Activated CD8-positive, alpha-beta memory T cell treated with anti-CD3 and anti-CD28 coated beads for 48 hours (primary cell): Measurements from ENCODE around the gene ADAMTS3.

Source experiments
- DNase-seq, 3 experiments: peaks; one replicate each; pipeline ENCODE4 v3.0.0-alpha.2; 2020; ENCODE audit warnings: low read depth in 2 of 3, low spot score in 2 of 3

ADAMTS3 gene

DNA sequence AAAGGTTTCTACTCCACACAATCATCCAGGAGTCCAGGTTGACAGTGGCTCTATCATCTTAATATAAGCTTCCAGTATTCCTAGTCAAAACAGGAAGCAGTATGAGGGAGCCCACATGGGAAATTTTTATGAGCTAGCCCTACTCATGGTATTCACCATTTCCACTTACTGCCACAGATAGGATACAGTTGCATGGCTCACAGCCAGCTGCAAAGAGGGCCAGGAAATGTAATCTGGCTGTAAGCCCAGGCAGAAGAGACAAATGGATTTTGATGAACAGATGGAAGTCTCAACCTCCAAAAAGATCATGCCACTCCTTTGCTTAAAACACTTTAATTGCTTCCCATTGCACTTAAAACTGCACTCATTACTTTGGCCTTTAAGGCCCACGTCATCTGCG lies 150.6 kb downstream of the ADAMTS3 start:
- no peak for DNase-seq

DNA sequence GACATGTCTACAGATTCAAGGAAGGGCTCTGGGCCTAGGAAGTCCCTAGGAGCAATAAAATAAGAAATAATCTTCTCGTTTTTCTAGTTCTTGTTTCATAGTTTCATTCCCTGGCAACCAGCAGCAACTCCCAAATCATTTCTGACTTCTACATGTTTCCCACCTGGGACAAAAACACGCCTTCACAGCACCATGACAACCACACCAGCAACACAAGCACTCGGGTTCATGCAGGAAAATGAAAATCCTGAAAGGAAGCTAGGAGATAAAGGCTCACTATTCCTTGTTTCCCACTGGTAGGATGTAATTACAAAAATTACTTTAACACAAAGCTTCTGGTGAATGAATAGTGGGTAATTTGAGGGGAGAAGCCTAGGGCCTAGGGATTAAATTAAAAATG lies 158.9 kb downstream of the ADAMTS3 start:
- no peak for DNase-seq

DNA sequence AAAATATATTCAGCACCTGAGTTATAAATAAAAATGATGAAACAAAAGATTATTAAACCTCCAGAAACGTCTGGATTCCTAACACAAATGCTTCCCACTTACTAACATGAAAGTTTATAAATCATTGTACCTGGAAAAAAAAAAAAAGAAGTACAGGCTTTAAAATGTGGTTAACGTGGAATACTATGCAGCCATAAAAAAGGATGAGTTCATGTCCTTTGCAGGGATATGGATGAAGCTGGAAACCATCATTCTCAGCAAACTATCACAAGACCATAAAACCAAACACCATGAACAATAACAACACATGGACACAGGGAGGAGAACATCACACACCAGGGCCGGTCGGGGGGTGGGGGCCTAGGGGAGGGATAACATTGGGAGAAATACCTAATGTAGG lies 160.5 kb downstream of the ADAMTS3 start:
- no peak for DNase-seq

DNA sequence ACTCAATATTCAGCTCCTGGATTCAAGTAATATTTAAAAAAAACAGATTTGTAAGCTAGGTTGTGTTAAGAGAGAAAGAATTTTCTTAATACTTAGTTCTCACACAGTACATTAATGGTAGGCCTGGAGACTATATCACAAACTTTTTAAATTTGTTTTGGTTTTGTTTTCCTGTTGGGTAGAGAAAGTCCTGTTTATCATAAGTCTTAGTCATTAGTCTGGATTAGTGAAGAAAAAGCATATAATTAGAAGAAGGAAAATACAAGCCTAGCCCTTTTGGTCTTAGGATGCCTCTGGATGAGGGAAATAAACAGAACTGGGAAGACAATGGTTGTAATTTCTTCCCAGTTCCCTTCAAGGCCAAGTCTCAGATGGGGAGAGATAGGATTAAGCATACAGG lies 163.6 kb downstream of the ADAMTS3 start:
- no peak for DNase-seq

DNA sequence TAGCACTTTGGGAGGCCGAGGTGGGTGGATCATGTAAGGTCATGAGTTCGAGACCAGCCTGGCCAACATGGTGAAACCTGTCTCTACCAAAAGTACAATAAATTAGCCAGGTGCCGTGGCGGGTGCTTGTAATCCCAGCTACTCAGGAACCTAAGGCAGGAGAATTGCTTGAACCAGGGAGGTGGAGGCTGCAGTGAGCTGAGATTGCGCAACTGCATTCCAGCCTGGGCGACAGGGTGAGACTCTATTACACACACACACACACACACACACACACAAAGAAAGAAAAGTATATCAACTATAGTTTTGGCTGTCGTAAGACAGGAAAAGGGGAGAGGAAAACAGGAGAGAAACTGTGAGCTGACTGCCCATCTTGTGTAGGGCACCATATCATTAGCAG lies 171.7 kb downstream of the ADAMTS3 start:
- DNase-seq = no peak

DNA sequence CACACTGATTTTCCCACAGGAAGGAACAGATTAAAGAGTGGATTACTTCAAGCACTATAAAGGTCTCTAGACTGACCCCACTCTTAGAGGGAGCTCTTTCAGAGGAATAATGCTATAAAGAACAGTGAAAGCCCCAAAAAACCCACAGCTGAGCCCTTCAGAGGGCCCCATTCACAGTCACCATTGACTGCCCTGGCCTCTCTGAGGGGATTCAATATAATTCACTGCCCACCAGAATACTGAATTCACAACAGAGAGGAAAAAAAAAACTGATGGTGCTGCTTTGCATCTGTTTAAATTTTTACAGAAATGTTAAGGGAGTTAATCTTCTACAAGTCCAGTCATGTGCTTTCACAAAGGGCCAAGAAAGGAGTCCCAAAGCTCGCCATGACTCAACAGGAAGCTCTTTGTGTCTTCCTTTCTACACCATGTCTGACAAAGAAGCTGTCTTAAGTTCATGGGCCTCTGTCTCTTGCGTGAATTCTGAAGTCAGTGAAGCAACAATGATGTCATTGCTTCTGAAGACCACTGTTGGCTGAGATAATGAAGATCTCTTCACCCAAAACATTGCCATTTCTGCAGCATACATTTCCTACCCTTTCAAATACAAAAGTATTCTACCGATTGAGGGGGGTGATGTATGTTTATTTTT lies 174.9 kb downstream of the ADAMTS3 start:
- no peak for DNase-seq

DNA sequence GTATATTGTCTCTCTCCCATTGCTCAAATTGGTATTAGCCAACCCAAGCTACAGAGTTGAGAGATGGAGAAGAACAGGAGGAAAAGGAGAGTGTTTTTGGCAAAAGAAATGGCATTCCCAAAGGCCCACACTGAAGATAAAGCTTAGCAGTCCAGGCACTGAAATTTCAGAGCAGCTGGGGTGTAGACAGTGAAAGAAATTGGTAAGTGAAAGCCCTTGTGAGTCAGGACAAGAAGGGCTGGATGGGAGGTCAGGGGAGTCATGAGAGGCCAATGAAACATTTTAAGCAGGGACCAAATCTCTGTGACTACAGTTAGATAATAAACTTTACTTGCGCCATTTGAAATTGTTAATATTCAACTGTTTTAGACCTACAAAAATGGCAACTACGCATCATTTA lies 177.7 kb downstream of the ADAMTS3 start:
- DNase-seq = no peak

DNA sequence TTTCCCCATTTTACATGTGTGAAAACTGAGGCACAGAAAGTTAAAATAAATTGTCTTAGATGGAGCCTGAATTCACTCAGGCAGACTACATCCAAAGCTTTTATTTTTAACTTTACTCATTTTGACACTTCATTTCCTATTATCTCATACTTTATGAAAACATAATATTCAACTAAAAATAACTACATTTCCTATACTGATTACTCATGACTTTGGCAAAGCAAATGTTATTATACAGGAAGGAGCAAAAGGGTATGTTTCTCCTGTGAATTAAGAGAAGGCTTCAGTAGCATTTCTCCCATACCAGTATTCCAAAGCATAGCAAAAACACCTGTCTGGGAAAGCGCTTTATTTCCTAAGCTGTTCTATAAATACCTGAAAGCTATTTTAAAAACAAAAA lies 178.6 kb downstream of the ADAMTS3 start:
- DNase-seq = no peak

DNA sequence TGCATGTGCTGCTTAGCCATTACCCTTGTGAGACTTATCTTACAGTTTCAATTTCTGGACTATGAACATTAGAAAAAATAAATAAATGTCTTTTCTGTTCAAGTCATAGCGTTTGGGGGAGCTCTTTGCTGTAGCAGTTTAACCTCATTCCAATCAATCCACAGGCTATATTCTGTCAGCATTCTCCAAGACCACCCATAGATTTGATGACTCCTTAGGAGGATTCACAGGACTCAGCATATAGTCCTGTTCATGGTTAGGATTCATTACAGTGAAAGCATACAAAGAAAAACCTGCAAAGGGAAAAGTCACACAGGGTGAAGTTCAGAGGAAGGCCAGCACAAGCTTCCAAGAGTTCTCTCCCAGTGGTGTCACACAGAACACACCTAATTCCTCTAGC lies 180.5 kb downstream of the ADAMTS3 start:
- DNase-seq = no peak

DNA sequence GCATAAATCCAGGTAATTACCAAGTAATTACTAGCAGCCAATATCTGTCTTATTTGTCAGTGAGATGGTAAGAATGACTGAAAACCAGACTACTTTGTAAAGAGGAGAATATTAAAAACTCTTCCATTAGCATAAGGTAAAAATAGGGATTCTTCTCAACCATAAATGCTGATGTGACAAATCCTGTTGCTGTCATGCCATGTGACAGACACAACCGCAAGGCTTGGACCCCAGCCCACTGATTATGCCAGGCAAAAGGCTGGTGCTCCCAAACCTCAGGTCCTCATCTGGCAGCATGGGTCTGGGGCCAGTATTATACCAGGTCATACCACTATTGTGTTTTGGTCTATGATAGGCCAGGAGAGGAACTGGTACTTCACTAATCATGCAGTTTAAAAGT lies 181.1 kb downstream of the ADAMTS3 start:
- DNase-seq = no peak

DNA sequence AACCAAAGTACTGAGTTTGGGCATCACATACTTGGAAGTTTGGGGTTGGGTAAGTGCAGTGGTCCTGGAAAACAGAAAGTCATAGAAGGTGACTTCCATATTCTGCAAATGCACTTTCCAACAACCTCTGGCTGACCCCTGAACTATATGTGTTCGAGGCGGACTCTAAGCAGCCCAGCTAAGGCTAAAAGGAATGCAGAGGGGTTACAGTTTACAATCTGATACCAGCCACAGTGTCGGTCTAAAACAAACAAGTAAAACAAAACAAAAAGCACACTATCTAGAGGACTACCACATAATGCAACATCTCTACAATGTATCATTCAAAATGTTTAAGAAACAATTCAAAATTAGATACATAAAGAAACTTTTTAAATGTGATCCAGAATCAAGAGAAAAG lies 185.6 kb downstream of the ADAMTS3 start:
- no peak for DNase-seq

DNA sequence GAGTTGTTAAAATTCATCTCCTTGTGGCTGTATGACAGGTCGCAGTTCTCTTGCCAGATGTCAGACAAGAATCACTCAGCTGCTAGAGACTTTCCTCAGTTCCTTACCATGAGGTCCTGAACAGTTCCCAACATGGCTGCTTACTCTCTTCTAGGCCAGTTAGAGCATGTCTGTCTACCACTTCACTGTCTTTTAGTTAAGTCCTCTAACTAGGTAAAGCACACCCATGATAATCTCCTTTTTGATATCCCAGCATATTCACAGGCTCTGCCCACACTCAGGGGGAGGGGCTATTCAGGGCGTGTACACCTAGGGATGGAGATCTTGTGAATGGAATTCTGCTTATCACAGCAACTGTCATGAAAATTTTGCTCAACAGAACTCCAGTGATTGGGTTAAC lies 190.1 kb downstream of the ADAMTS3 start:
- DNase-seq = no peak

DNA sequence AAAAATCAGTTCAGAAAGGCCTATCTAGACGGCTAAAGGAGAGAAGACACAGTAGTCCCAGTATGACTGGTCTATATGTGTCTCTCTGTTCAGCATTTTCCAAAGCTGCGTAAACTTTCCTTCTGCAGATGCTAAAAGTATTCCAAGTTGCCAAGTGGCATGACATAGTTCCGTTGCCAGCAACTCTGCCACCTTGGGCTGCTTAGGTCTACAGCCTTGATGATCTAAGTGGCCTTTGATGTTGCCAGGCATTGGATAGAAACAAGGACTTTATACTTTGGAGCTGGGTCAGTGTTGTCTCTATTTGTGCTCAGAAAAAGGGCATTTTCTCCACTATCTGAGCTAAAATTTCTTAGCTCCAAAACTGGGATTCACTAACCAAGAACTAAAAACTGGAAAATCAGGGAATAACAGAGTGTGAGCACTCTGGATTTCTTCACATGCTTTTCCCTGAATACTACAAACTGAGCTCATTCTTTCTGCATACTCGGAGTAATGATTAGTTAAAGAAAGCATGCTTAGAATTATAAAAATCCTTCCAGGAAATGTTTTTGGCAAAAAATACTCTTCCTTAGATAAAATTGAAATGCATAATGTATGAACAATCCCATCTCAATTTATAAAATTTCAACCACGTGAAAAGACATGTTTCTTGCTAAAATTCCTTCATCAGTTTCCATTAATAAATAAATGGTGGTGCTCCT lies 191.4 kb downstream of the ADAMTS3 start:
- no peak for DNase-seq

DNA sequence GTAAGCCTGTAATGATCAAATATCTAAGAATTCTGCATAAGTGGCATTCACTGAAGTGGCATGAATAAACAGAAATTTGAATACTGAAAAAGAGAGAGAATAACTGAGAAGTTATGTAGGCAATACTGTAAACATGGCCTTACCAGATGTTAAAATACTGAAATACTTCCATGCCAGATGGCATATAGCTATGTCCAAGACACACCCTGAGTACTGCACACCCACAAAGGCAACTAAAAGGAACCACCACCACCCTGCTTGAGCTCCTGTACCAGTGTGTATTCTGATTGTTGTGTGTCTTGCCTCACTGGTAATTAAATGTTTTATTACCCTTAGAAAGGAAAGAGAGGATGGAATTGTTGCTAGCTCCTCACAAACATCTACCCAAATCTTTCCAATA lies 192.1 kb downstream of the ADAMTS3 start:
- no peak for DNase-seq

DNA sequence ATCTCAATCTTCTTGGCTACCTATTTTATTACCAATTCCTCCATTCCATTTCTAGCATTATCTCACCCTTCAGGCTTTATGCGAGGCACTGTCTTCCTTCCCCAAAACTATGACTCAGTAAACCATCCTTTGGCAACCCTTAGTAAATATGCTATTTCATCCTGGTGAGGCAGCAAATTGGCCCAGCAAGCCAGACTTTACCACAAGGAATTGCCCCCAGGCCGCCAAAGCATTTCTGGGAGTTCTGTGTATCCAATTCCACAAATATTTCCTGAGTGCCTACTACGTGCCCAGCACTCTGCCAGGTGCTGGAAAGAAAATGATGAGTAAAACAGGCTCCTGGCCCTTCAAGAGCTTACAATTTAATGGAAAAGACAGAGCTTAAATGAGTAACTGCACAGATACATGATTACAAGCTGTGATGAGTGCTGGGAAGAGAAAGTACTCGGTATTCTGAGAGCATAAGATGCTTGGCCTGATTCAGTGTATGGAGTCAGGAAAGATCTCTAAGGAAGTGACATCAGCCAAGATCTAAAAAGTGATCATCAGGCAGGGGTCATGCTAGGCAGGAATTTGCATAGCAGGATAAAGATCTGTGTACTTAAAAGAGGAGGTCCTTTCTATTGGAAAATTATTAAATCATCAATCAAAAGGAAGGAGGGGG lies 193.8 kb downstream of the ADAMTS3 start:
- no peak for DNase-seq

DNA sequence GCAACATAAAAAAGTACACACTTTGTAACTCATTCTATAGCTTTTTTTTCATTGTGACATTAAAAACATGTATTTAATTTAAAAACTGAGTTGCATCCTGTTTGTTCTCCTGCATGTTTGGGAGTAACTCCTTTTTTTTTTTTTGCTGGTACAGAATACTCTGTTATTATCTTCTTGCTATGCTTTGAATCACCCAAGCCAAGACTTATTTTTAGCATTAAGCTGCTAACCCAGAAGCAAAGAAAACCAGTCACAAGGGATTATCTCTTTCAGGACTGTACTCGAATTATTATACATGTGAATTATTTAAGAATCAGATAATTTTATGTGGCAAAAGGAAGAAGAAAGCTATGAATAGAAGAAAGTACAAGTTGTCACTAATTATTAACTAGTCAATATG lies 194.9 kb downstream of the ADAMTS3 start:
- no peak for DNase-seq

DNA sequence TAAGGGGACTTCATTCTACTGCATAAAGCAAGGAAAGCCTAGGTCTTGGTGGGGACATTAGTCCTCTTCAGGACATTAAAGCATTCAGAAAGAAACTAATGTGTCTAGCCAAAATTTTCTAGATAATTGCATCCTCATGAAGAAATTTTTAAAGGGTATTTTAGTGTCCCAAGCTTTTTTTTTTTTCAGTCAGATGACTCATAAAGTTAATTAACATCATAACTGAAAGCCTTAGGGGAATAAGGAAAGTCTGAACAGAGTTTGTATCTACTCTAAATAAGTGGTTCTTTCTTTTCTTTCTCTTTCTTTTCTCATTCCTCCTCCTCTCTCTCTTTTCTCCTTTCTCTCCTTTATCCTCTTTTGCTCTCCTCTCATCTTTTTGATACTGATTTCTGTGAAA lies 202.4 kb downstream of the ADAMTS3 start:
- DNase-seq = no peak

DNA sequence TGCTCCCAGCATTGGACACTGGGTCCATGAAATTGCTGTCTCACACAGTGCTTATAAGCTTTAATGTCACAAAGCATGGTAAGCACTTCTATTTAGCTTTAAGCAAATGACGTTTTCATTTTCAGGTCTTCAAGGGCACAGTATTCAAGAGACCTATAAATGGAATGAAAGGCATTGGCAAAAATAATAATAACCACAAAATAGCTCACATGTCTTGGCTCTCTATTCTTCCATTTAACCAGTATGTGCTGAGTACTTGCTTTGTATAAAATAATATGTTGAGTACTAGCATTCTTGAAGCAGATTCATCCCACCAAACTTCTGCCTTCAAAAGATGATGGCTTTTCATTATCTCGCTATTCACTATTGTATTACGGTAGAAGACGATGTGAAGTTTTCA lies 203.0 kb downstream of the ADAMTS3 start:
- DNase-seq = no peak

DNA sequence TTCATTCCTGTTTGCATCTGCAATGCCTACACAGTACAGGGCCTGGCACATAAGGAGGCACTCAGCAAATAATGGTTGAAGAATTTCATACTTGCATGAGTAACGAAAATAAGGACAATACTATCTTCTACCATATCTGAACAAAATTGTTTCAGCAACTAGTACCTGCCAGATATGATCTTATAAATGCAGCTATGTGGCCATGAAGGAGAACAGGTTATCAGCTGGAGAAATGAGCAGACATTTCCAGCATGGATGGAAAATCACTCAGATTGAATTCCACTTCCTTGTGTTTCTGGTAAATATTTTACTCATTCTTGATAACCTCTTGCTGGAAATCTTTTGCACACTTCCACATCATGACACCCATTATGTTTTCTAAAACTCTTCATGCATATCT lies 204.0 kb downstream of the ADAMTS3 start:
- DNase-seq = no peak

DNA sequence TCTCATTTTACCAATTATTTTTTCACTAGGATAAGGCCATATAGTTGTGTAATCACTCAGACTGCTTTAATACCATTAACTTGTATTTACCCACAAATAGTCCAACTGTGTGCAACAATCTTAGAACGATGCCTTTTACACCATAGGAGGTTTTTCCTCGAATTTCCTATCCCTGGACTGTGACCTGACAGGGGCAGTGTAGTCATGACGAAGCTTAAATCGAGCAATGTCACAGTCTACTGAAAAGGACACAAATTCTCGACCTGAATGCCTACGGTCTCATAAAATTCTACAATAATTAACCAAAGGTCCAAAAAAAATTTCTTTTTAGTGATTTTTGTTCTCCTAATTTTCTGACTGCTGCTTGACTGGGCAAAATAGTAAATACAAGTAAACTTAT lies 208.9 kb downstream of the ADAMTS3 start:
- DNase-seq = no peak

DNA sequence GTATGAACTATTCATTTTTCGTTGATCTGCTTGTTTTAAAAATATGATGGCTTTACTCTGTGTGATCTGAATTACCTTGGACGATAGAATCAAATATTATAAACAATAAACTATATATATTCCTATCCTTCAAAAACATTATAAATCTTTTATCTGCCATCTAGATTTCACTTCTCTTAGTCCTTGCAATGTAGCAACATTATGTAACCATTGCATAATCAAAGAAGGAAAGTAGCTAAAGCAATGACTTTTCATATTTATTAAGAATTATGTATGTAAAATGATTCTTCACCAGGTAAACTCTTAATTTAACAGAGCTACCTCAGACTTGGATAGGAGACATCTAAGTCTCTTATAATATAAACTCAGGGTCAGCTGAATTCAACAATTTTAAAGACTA lies 210.5 kb downstream of the ADAMTS3 start:
- DNase-seq = no peak

DNA sequence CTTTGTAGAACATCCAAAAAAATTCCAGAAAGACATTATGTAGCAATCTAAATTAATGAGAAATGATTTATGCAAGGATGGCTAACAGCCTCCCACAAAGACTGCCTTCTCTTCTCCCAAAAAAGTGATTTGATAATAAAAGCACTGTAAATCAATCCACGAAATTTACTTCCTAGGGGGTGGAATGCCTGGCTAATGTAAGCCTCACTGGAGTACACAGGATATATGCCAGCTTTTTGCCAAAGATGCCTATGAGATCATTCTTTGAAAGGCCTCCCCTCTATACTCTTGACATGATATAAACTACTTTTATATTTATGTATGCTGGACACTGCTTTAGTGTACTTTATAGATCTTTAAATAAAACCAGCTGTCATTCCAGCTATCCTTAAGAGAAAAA lies 211.1 kb downstream of the ADAMTS3 start:
- no peak for DNase-seq

DNA sequence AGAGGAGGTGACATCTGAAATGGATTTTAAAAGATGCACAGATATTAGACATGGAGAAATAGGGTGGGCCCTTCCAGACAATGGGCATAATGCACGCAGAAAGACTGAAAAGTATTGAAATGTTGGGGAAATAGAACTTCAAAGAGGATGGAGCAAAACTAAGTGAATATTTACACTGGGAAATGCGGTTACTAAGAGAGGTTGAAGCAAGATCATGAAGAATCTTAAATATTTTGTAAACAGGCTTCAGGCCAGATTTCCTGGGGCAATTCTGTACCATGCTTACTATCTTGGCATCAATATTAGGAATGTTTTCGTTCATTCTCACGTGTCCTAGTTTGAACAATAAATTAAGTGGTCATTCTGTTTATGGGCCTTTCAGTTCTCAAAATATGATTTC lies 216.3 kb downstream of the ADAMTS3 start:
- no peak for DNase-seq
